Retina (tissue), 1 donor: ENCODE measurements around the gene CD300LD.
"Not testable (repeated sequence)": the region's sequence is repeated elsewhere in the genome, so short reads cannot be mapped to it uniquely, and the experiment has no call there.

Experiments used
- DNase-seq: peaks from one replicate; pipeline ENCODE4 v3.0.0-alpha.2; 2016

CD300LD gene

GRCh38 chr17:74592087-74592990, at the start of gene CD300LD:
Gene CD300LD, minus strand, starts transcription at chr17:74592283. Its CDS starts 81 bp downstream, at chr17:74592202.
- DNase-seq = no peak

GRCh38 chr17:74641224-74641957, 49.3 kb upstream of the CD300LD start:
- DNase-seq = no peak

GRCh38 chr17:74639704-74640151, 47.6 kb upstream of the CD300LD start:
- no peak for DNase-seq

- no peak for DNase-seq
Observed at GRCh38 chr17:74637926-74638325, 45.8 kb upstream of the CD300LD start.

GRCh38 chr17:74637265-74637664, 45.2 kb upstream of the CD300LD start:
- peak; percentile 19 for DNase-seq

- DNase-seq = not testable (repeated sequence)
Observed at GRCh38 chr17:74636541-74637085, 44.5 kb upstream of the CD300LD start.

GRCh38 chr17:74635418-74635817, 43.3 kb upstream of the CD300LD start:
- DNase-seq = peak; percentile 38

- no peak for DNase-seq
Observed at GRCh38 chr17:74633326-74633725, 41.2 kb upstream of the CD300LD start.

GRCh38 chr17:74632617-74633016, 40.5 kb upstream of the CD300LD start:
- no peak for DNase-seq

- DNase-seq = no peak
Observed at GRCh38 chr17:74631468-74632450, 39.7 kb upstream of the CD300LD start.

GRCh38 chr17:74630251-74630650, 38.2 kb upstream of the CD300LD start:
- DNase-seq = not testable (repeated sequence)

GRCh38 chr17:74625661-74626060, 33.6 kb upstream of the CD300LD start:
- DNase-seq = no peak

GRCh38 chr17:74624131-74624530, 32.0 kb upstream of the CD300LD start:
- DNase-seq = no peak

- no peak for DNase-seq
Observed at GRCh38 chr17:74623693-74624093, 31.6 kb upstream of the CD300LD start, which contains the start of gene CD300E. Gene CD300E, minus strand, starts transcription at chr17:74623738. Its CDS starts 117 bp downstream, at chr17:74623621.

GRCh38 chr17:74619077-74619673, 27.1 kb upstream of the CD300LD start:
- DNase-seq = no peak

GRCh38 chr17:74618451-74618850, 26.4 kb upstream of the CD300LD start:
- no peak for DNase-seq

- no peak for DNase-seq
Observed at GRCh38 chr17:74616696-74617095, 24.6 kb upstream of the CD300LD start.

GRCh38 chr17:74612046-74612445, 20.0 kb upstream of the CD300LD start:
- no peak for DNase-seq

GRCh38 chr17:74610108-74610507, 18.0 kb upstream of the CD300LD start:
- DNase-seq = no peak

GRCh38 chr17:74608511-74608910, 16.4 kb upstream of the CD300LD start:
- no peak for DNase-seq

GRCh38 chr17:74607221-74607620, 15.1 kb upstream of the CD300LD start:
- DNase-seq = no peak

- no peak for DNase-seq
Observed at GRCh38 chr17:74606050-74606449, 14.0 kb upstream of the CD300LD start.
